NAMALWA (cell line): ENCODE data around the gene PTRHD1.
"Not testable (repeated sequence)": the region's sequence is repeated elsewhere in the genome, so short reads cannot be mapped to it uniquely, and the experiment has no call there.

ENCODE experiments used
- DNase-seq: peaks from one replicate; pipeline ENCODE4 v3.0.0-alpha.2; 2015; ENCODE audit warnings: low spot score

PTRHD1 gene

GRCh38 chr2:24809316-24810007 is 16.3 kb upstream of the PTRHD1 start:
- no peak for DNase-seq

GRCh38 chr2:24806661-24807036 is 13.5 kb upstream of the PTRHD1 start:
- no peak for DNase-seq

GRCh38 chr2:24805811-24806660 is 12.8 kb upstream of the PTRHD1 start:
- not testable (repeated sequence) for DNase-seq

GRCh38 chr2:24800487-24800886 is 7.3 kb upstream of the PTRHD1 start:
- not testable (repeated sequence) for DNase-seq

- no peak for DNase-seq
Measured at GRCh38 chr2:24797644-24798043, 4.5 kb upstream of the PTRHD1 start.

GRCh38 chr2:24793761-24794435 is 707 bp upstream of the PTRHD1 start:
- peak; percentile 48 for DNase-seq

- DNase-seq: no peak
Measured at GRCh38 chr2:24792542-24792873, 683 bp downstream of the PTRHD1 start.

GRCh38 chr2:24791452-24791851 is 1.7 kb downstream of the PTRHD1 start:
- DNase-seq: no peak

GRCh38 chr2:24788816-24789215 is 4.4 kb downstream of the PTRHD1 start:
- no peak for DNase-seq

- no peak for DNase-seq
Measured at GRCh38 chr2:24787532-24787931, 5.7 kb downstream of the PTRHD1 start.

GRCh38 chr2:24785671-24786321 is 7.4 kb downstream of the PTRHD1 start:
- peak; percentile 87 for DNase-seq

- no peak for DNase-seq
Measured at GRCh38 chr2:24783641-24784040, 9.6 kb downstream of the PTRHD1 start.

- DNase-seq: no peak
Measured at GRCh38 chr2:24779116-24779515, 14.1 kb downstream of the PTRHD1 start.

GRCh38 chr2:24774373-24774772 is 18.8 kb downstream of the PTRHD1 start:
- DNase-seq: no peak

- DNase-seq: no peak
Measured at GRCh38 chr2:24771764-24772586, 21.2 kb downstream of the PTRHD1 start.

- no peak for DNase-seq
Measured at GRCh38 chr2:24771061-24771460, 22.1 kb downstream of the PTRHD1 start.

- DNase-seq: no peak
Measured at GRCh38 chr2:24768601-24769000, 24.6 kb downstream of the PTRHD1 start.

GRCh38 chr2:24768013-24768412 is 25.2 kb downstream of the PTRHD1 start:
- no peak for DNase-seq

- no peak for DNase-seq
Measured at GRCh38 chr2:24766609-24767008, 26.6 kb downstream of the PTRHD1 start.

GRCh38 chr2:24763843-24764242 is 29.3 kb downstream of the PTRHD1 start:
- DNase-seq: no peak

- DNase-seq: no peak
Measured at GRCh38 chr2:24762518-24762917, 30.7 kb downstream of the PTRHD1 start.

- no peak for DNase-seq
Measured at GRCh38 chr2:24761866-24762265, 31.3 kb downstream of the PTRHD1 start.
